SK-N-SH treated with all-trans-retinoic acid at 6 μM for 48 hours (cell line): ENCODE data around the gene INO80B.

Source experiments
- ARNTL ChIP-seq: fragments of 450-650 bp; formaldehyde crosslinking; IDR thresholded peaks from 2 replicates; pipeline ENCODE4 v1.5.0; 2020; ENCODE audit warnings: low read depth, mild to moderate bottlenecking, moderate library complexity, borderline replicate concordance
- OSR1 ChIP-seq: fragments of 250-450 bp; sonication (Bioruptor Pico); IDR thresholded peaks from 2 replicates; pipeline ENCODE4 v1.8.0; 2022; ENCODE audit warnings: moderate library complexity, mild to moderate bottlenecking, inconsistent platforms
- TCF4 ChIP-seq: fragments of 250-450 bp; sonication (Bioruptor Pico); IDR thresholded peaks from 2 replicates; pipeline ENCODE4 v1.8.0; 2021; ENCODE audit warnings: mild to moderate bottlenecking, moderate library complexity, borderline replicate concordance

DNA sequence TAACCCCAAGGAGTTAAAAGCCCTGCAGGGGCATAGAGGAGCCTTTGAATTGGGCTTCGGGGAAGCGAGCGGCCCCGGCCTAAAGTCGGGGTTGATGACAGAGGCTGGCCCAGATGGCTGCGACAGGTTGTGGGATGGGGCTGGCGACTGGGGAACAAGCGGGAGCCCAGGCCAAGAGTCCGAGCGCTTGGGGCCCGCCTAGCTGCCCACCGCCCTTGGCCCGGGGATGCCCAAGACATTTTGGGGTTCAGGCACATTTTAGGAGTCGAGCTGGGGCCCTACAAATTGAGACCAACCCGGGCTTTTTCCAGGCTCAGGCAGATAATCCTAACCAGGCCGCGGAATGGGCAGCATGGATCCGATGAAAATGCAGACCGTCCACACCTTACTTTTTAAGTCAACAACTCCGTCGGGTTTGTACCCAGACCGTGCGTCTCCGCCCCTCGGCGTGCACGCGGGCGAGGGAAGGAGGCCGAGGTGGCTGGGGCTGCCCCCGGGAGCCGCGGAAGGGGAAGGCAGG is 13.7 kb upstream of the INO80B start:
- TF ChIP-seq TCF4 (CRISPR knock-in tag) (no peak), OSR1 (CRISPR knock-in tag) (no peak), ARNTL (no peak)
